ENCODE results near the gene ERC2.

The ERC2 gene

GRCh38 chr3:55742022-55742831 lies 726.0 kb downstream of the ERC2 start:
- no peak for DNase-seq (ENCODE audit: low read depth)

- DNase-seq (ENCODE audit: low read depth), result no peak
Measured at GRCh38 chr3:55737186-55737585, 731.1 kb downstream of the ERC2 start.

- no peak for DNase-seq (ENCODE audit: low read depth)
Measured at GRCh38 chr3:55735976-55736375, 732.3 kb downstream of the ERC2 start.

- DNase-seq (ENCODE audit: low read depth), result no peak
Measured at GRCh38 chr3:55731741-55732140, 736.5 kb downstream of the ERC2 start.

DNA sequence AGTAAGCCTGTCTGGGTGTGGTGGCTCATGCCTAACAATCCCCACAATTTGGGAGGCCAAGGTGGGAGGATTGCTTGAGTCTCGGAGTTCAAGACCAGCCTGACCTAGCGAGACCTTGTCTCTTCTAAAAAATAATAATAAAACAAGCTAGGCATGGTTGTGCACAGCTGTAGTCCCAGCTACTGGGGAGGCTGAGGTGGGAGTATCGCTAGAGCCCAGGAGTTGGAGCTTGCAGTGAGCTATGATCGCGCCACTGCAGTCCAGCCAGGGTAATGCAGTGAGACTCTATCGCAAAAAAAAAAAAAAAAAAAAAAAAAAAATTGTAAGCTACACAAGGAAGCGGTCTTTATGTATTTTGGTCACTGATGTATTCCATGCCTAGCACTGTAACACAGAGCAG lies 738.7 kb downstream of the ERC2 start:
- DNase-seq (ENCODE audit: low read depth), result no peak

DNA sequence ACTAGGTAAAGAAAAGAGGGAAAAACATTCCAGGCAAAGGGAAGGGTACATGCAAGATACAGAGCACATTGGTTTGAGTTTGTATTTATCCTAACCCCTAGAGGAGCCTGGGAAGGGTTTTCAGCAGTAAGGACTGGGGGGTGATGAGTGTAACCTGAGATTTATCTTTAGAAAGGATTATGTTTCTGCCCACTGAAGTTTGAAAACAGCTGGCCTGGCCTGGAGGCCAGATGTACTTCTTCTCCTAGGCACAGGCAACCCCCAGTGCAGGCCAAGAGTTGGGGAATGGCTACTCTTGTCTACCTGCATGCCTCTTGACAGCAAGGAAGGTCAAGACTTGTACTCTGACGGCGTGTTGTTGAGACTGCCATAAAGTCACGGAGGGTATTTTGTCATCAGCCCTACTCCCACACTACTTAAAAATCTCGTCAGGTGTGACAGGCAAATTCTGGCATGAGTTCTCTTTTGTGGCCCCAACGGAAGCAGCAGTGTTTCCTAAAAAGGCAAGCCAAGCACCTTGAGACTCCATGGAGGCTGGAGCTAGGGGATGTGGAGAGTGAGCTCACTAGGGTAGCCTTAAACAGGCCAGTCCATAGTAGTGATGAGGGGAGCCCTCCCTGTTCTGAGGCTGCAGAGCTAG lies 739.7 kb downstream of the ERC2 start:
- no peak for DNase-seq (ENCODE audit: low read depth)

GRCh38 chr3:55726501-55726775 lies 741.8 kb downstream of the ERC2 start:
- DNase-seq (ENCODE audit: low read depth), result no peak

GRCh38 chr3:55725681-55726500 lies 742.4 kb downstream of the ERC2 start:
- DNase-seq (ENCODE audit: low read depth), result no peak

- no peak for DNase-seq (ENCODE audit: low read depth)
Measured at GRCh38 chr3:55724821-55725220, 743.4 kb downstream of the ERC2 start.

GRCh38 chr3:55724407-55724784 lies 743.9 kb downstream of the ERC2 start:
- DNase-seq (ENCODE audit: low read depth), result no peak

GRCh38 chr3:55723653-55724406 lies 744.4 kb downstream of the ERC2 start:
- no peak for DNase-seq (ENCODE audit: low read depth)

DNA sequence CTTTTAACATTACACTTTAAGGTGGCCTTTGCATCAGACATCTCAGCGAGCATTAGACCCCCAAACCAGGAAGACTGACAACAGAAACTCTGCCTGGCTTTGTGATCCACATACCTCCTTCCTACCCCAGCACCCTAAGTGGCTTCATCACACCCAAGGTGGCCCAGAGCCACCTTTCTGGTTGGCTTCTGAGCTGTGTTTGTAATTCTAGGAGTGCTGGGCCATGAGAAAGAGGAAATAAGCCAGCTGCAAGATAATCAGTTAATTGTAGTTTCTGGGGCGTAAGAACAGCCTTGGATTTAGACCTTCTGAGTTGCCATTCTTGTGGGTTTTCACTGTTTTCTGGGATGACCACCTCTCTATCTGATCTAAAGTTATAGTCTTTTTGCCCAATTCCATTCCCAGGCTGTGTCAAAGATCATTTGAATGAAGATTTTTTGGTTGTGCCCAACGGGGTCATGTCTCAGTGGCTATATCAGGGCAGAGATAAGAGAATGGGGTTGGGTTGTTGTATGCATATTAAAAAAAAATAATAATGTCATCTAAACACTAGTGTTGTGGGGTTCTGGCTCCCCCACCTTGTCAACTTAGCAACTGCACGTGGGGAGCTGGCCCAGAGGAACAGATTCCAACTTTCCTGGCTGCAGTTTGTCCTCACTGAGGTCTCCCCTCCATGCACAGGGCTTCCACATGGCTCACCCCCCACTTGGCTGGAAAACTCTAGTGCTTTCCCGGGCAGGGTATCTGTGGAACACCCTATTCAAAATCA lies 746.4 kb downstream of the ERC2 start:
- DNase-seq (ENCODE audit: low read depth), result no peak

GRCh38 chr3:55720614-55721013 lies 747.7 kb downstream of the ERC2 start:
- no peak for DNase-seq (ENCODE audit: low read depth)

- no peak for DNase-seq (ENCODE audit: low read depth)
Measured at GRCh38 chr3:55719508-55719907, 748.8 kb downstream of the ERC2 start.

- no peak for DNase-seq (ENCODE audit: low read depth)
Measured at GRCh38 chr3:55719006-55719405, 749.3 kb downstream of the ERC2 start.

DNA sequence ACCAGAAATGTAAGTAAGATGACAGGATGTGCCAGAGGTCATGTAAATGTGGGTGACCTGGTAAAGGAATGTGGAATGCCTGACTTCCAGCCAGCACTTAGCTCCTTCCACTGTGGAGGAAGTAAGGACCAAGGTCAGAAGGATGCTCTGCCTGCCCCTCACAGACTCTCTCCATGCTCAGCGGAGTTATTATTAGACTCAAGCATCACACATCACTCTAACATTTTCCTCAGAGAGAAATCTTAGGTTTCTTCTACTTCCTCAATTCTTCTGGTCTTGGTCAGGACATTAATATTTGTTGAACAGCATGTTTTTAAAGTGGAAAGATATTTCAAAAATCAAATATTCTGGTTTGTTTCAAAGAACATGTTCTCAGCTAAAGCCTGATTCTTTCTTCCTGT lies 749.7 kb downstream of the ERC2 start:
- no peak for DNase-seq (ENCODE audit: low read depth)

DNA sequence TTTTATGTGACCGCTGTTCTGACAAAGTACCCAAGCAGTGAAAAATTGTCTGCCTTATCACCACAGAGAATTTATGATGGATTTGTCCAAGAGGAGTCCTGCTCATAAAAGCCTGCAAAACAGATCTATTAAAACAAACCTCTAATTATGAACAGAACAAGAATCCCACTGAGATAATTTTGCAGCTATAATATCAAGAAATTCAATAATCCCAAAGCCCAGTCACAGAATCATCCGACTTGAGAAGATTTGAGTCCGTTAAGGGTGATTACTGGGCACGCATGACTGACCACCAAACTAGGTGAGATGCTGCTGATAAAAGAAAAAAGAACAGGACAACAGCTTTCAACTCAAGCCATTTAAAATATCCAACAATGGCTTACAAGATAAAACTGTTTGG lies 750.2 kb downstream of the ERC2 start:
- DNase-seq (ENCODE audit: low read depth), result no peak

GRCh38 chr3:55717481-55717880 lies 750.8 kb downstream of the ERC2 start:
- no peak for DNase-seq (ENCODE audit: low read depth)

- no peak for DNase-seq (ENCODE audit: low read depth)
Measured at GRCh38 chr3:55716611-55717225, 751.5 kb downstream of the ERC2 start.

- DNase-seq (ENCODE audit: low read depth), result no peak
Measured at GRCh38 chr3:55716044-55716443, 752.2 kb downstream of the ERC2 start.

DNA sequence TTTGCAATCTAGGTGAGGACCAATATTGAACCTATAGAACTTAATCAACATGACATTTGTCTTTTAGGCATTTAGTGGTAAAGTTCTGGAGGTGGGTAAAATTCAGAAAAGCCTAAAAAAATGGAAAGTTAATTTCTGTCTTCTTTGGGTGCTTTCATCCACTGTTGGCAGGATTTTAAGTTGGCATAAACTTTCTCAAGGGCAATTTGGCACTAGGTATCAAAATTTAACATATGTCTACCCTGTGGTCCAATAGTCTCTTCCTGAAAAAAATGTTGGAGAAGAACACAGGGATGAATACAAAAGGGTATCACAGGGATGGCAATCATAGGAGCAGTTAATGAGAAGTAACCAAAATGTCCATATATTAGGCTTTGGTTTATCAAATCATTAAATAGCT lies 754.2 kb downstream of the ERC2 start:
- no peak for DNase-seq (ENCODE audit: low read depth)

Measured in CMK (cell line).